HepG2 (cell line): Measurements from ENCODE around the gene C1QTNF5. TPM values are rescaled to one million over a fixed set of nuclear protein-coding genes. Genes with fewer than 3 reads are reported as not detected.

ENCODE experiments used
- ATAC-seq: fragments of 200-7000 bp; cut with Tn5 transposase; 3 replicates; pipeline ENCODE4 v1.9.1; 2020; ENCODE audit warnings: mild to moderate bottlenecking, moderate library complexity
- BruUV-seq: library from RNA; stranded (reverse); fragments of 400-500 nt; replicated peaks from 2 replicates; lab custom pipeline; 2021; lab: Mats Ljungman, UMichigan
- CTCF ChIA-PET: fragments of 300-600 bp; formaldehyde crosslinking; extraction: SDS; loops from one replicate; lab custom pipeline; 2021; ENCODE audit warnings: low total read pairs, inconsistent platforms, low intra/inter-chr PET ratio; lab: Yijun Ruan, JAX
- POLR2A ChIA-PET: fragments of 350-600 bp; sonication (Branson Sonifier 250); formaldehyde crosslinking; loops from one replicate; lab custom pipeline; 2020; ENCODE audit warnings: antibody characterized with exemption, inconsistent platforms; lab: Yijun Ruan, JAX
- DNase-seq: peaks from one replicate; pipeline ENCODE4 v3.0.0-alpha.2; 2015; ENCODE audit warnings: low spot score
- FAIRE-seq: peaks from 3 replicates; lab custom pipeline; 2011; peaks lifted over from hg19 to GRCh38; lab: Jason Lieb, UNC
- H2AFZ ChIP-seq: one replicate; pipeline ENCODE4 v1.6.1; 2011; ENCODE audit warnings: low read length, inconsistent platforms
- H3K27ac ChIP-seq: fragments of 300-600 bp; 3 replicates; pipeline ENCODE4 v1.8.0; 2011; ENCODE audit warnings: mixed run types, mild to moderate bottlenecking, mixed read lengths, low read length, inconsistent platforms; ENCODE audit not compliant: insufficient read depth; ENCODE audit errors: extremely low read length
- H3K27me3 ChIP-seq, 2 experiments: fragments of 200-600 bp in 1 of 2; 2 replicates in 1 of 2; 3 replicates in 1 of 2; pipeline versions ENCODE4 v1.6.0 to v1.8.0; 2011; ENCODE audit warnings: low read length in 2 of 2, mild to moderate bottlenecking in 2 of 2, moderate library complexity in 2 of 2, inconsistent platforms in 1 of 2; ENCODE audit not compliant: insufficient read depth in 2 of 2, control insufficient read depth in 1 of 2
- H3K36me3 ChIP-seq, 2 experiments: fragments of 200-600 bp in 1 of 2; replicated peaks in 1 of 2; 2 replicates in 1 of 2; 3 replicates in 1 of 2; pipeline versions ENCODE4 v1.5.1 to v1.8.0; 2011; ENCODE audit warnings: low read length in 2 of 2, inconsistent platforms in 1 of 2; ENCODE audit not compliant: insufficient read depth in 2 of 2, control insufficient read depth in 1 of 2
- H3K4me1 ChIP-seq: 2 replicates; pipeline ENCODE4 v1.5.1; 2012; ENCODE audit warnings: low read length, inconsistent platforms; ENCODE audit not compliant: insufficient read depth
- H3K4me2 ChIP-seq: 2 replicates; pipeline ENCODE4 v1.6.0; 2011; ENCODE audit warnings: low read depth, low read length, inconsistent platforms
- H3K4me3 ChIP-seq, 3 experiments: fragments of 200-600 bp in 1 of 3; sonication (generic), shearing (Covaris generic) in 1 of 3; replicated peaks in 1 of 3; 2 replicates each; pipeline ENCODE4 v1.5.1; 2011 to 2016; ENCODE audit warnings: low read length in 3 of 3, inconsistent platforms in 2 of 3, low read depth in 2 of 3, mild to moderate bottlenecking in 2 of 3, control low read depth in 1 of 3, mixed read lengths in 1 of 3; ENCODE audit not compliant: insufficient read depth in 1 of 3
- H3K79me2 ChIP-seq: one replicate; pipeline ENCODE4 v1.6.1; 2011; ENCODE audit warnings: low read length, inconsistent platforms; ENCODE audit not compliant: insufficient read depth
- H3K9ac ChIP-seq: 2 replicates; pipeline ENCODE4 v1.6.0; 2011; ENCODE audit warnings: mild to moderate bottlenecking, low read depth, low read length, inconsistent platforms; ENCODE audit not compliant: insufficient read depth
- H3K9me3 ChIP-seq: 2 replicates; pipeline ENCODE4 v1.5.1; 2012; ENCODE audit warnings: mild to moderate bottlenecking, low read length
- H4K20me1 ChIP-seq: 2 replicates; pipeline ENCODE4 v1.6.0; 2011; ENCODE audit warnings: inconsistent platforms, mild to moderate bottlenecking, low read length, moderate library complexity; ENCODE audit not compliant: insufficient read depth
- ELF1 ChIP-seq: sonication (generic); formaldehyde crosslinking; IDR thresholded peaks from 2 replicates; pipeline ENCODE4 v1.4.0; 2020; ENCODE audit warnings: missing genetic modification reagents
- FOXC1 ChIP-seq: sonication (generic); formaldehyde crosslinking; IDR thresholded peaks from 2 replicates; pipeline ENCODE4 v1.8.0; 2022; ENCODE audit warnings: mild to moderate bottlenecking, missing genetic modification reagents, borderline replicate concordance
- HMG20B ChIP-seq: conservative IDR thresholded peaks from 2 replicates; pipeline ENCODE4 v1.6.1; 2016; ENCODE audit warnings: missing genetic modification reagents, missing compliant biosample characterization
- ISX ChIP-seq: sonication (generic); formaldehyde crosslinking; conservative IDR thresholded peaks from 2 replicates; pipeline ENCODE4 v1.5.0; 2020; ENCODE audit warnings: missing genetic modification reagents
- SOX6 ChIP-seq, 2 experiments: fragments of 450-650 bp in 1 of 2; sonication (generic) in 1 of 2; formaldehyde crosslinking in 1 of 2; IDR thresholded peaks; 2 replicates each; pipeline versions ENCODE4 v1.4.0 to v1.6.1; 2017 to 2020; ENCODE audit warnings: antibody characterized with exemption in 1 of 2, mild to moderate bottlenecking in 1 of 2, missing genetic modification reagents in 1 of 2
- SRF ChIP-seq: IDR thresholded peaks from 2 replicates; pipeline ENCODE4 v1.6.1; 2011; ENCODE audit warnings: mild to moderate bottlenecking, low read depth, low read length, moderate library complexity
- TBX2 ChIP-seq: sonication (generic); formaldehyde crosslinking; IDR thresholded peaks from 2 replicates; pipeline ENCODE4 v1.5.0; 2020; ENCODE audit warnings: missing genetic modification reagents, mild to moderate bottlenecking, borderline replicate concordance
- ZIK1 ChIP-seq: sonication (generic); formaldehyde crosslinking; IDR thresholded peaks from 2 replicates; pipeline ENCODE4 v1.5.0; 2020; ENCODE audit warnings: mild to moderate bottlenecking, low read depth, missing genetic modification reagents, borderline replicate concordance
- ZNF354B ChIP-seq: sonication (generic); formaldehyde crosslinking; IDR thresholded peaks from 2 replicates; pipeline ENCODE4 v1.8.0; 2022; ENCODE audit warnings: mild to moderate bottlenecking, missing genetic modification reagents
- ZNF484 ChIP-seq: sonication (generic); formaldehyde crosslinking; IDR thresholded peaks from 2 replicates; pipeline ENCODE4 v1.5.1; 2020; ENCODE audit warnings: mild to moderate bottlenecking, low read depth, missing genetic modification reagents, borderline replicate concordance
- ZNF496 ChIP-seq: sonication (generic); formaldehyde crosslinking; IDR thresholded peaks from 2 replicates; pipeline ENCODE4 v1.8.1; 2023; ENCODE audit warnings: mild to moderate bottlenecking, moderate library complexity, missing genetic modification reagents; ENCODE audit not compliant: insufficient replicate concordance
- ZNF790 ChIP-seq: sonication (generic); formaldehyde crosslinking; IDR thresholded peaks from 2 replicates; pipeline ENCODE4 v1.8.0; 2022; ENCODE audit warnings: missing genetic modification reagents, mild to moderate bottlenecking, borderline replicate concordance
- ZNF879 ChIP-seq: sonication (generic); formaldehyde crosslinking; IDR thresholded peaks from 2 replicates; pipeline ENCODE4 v1.8.1; 2023; ENCODE audit warnings: missing genetic modification reagents
- ZSCAN25 ChIP-seq: sonication (generic); formaldehyde crosslinking; IDR thresholded peaks from 2 replicates; pipeline ENCODE4 v1.8.0; 2022; ENCODE audit warnings: mild to moderate bottlenecking, missing genetic modification reagents
- WGBS: methylation state at CpG from one replicate; pipeline ENCODE4 v1.1.6; 2017; ENCODE audit warnings: low lambda C conversion rate; 5-methylcytosine and 5-hydroxymethylcytosine counted together
- in situ Hi-C: cut with HindIII; loops from 2 replicates; pipeline ENCODE4 v1.10.0; 2017; ENCODE audit warnings: low pct_unique_long_range_greater_than_20kb; ENCODE audit not compliant: extremely low pct_ligation_motif_present
- intact Hi-C: fragments of 100-400 bp; cut with micrococcal nuclease; formaldehyde crosslinking; loops from one replicate; pipeline ENCODE4 v1.10.0; 2022; ENCODE audit not compliant: unreplicated experiment
- polyA plus RNA-seq, 8 experiments: library from polyadenylated mRNA; depleted of rRNA in 3 of 8; stranded (reverse) in 7 of 8; unstranded in 1 of 8; fragments of >200 nt; fragmentation: Illumina TruSeq in 4 of 8; extraction: Trizol in 4 of 8; gene quantifications; 2 replicates each; pipeline versions ENCODE4 v1.2.1 to v1.2.3, GENCODE V29; 2011 to 2016; ENCODE audit warnings: low read depth in 4 of 8, missing spikeins in 1 of 8, mixed read lengths in 1 of 8; ENCODE audit not compliant: insufficient read depth in 1 of 8
- total RNA-seq, 5 experiments: library from RNA; depleted of rRNA; stranded (reverse); fragments of >200 nt; fragmentation: Illumina TruSeq; extraction: Trizol; gene quantifications; 2 replicates each; pipeline ENCODE4 v1.2.3, GENCODE V29; 2016; ENCODE audit warnings: low read depth in 1 of 5
- TF ChIP-seq, protein P1 (sequence below), 2 experiments: sonication (generic) in 1 of 2; formaldehyde crosslinking in 1 of 2; IDR thresholded peaks; 2 replicates each; pipeline versions ENCODE4 v1.6.1 to v1.9.0; 2014 to 2022; ENCODE audit warnings: antibody characterized with exemption in 1 of 2, borderline replicate concordance in 1 of 2, inconsistent platforms in 1 of 2, low read depth in 1 of 2, missing genetic modification reagents in 1 of 2
- TF ChIP-seq, protein P2 (sequence below), 2 experiments: sonication (generic) in 1 of 2; formaldehyde crosslinking in 1 of 2; IDR thresholded peaks; 2 replicates each; pipeline versions ENCODE4 v1.5.1 to v1.6.1; 2011 to 2020; ENCODE audit warnings: borderline replicate concordance in 1 of 2, low read depth in 1 of 2, low read length in 1 of 2, mild to moderate bottlenecking in 1 of 2, missing genetic modification reagents in 1 of 2, moderate library complexity in 1 of 2

The C1QTNF5 gene
- total and polyA plus RNA-seq, 2 of the 13 experiments (the other 11 are each of a cell fraction or from before 2014, with no cell fraction given), result 0.86 to 1.2 TPM

DNA sequence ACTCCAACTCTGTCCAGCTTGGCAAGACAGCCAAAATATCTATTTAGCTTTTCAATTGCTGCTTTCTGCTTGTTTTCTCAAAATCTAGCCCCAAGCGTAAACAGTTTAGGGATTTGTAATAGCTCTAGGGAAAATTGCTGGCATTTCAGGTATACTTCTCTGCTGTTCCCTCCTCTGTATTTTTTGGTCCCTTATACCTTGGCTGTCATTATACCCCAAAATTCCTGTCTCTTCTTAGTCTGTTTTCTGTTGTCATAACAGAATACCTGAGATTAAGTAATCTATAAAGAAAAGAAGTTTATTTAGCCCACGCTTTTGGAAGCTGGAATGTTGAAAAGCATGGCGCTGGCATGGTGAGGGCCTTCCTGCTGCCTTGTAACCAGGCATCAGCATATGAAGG, 47.2 kb downstream of the C1QTNF5 start:
- no peak for FAIRE-seq
- Histone ChIP-seq H2AFZ (no peak overlapping the region), H3K9ac (no peak overlapping the region), H4K20me1 (no peaks in the 10 kb centered on the region), H3K4me2 (no peak overlapping the region), H3K36me3 (peaks cover 7 to 35% of the 10 kb centered on the region in 2 experiments; a peak in 4 of 5 replicates), H3K27ac (no peak overlapping the region), H3K4me1 (no peaks in the 10 kb centered on the region), H3K4me3 (no peak overlapping the region), H3K9me3 (no peaks in the 10 kb centered on the region), H3K27me3 (no peaks in the 10 kb centered on the region), H3K79me2 (no peaks in the 10 kb centered on the region)
- in situ Hi-C loops (no loop called here), intact Hi-C loops (no loop called here)
- ChIA-PET POLR2A (no interaction called here), CTCF (no interaction called here)
- no TSS peak for BruUV-seq
- TF ChIP-seq, protein P1, sequence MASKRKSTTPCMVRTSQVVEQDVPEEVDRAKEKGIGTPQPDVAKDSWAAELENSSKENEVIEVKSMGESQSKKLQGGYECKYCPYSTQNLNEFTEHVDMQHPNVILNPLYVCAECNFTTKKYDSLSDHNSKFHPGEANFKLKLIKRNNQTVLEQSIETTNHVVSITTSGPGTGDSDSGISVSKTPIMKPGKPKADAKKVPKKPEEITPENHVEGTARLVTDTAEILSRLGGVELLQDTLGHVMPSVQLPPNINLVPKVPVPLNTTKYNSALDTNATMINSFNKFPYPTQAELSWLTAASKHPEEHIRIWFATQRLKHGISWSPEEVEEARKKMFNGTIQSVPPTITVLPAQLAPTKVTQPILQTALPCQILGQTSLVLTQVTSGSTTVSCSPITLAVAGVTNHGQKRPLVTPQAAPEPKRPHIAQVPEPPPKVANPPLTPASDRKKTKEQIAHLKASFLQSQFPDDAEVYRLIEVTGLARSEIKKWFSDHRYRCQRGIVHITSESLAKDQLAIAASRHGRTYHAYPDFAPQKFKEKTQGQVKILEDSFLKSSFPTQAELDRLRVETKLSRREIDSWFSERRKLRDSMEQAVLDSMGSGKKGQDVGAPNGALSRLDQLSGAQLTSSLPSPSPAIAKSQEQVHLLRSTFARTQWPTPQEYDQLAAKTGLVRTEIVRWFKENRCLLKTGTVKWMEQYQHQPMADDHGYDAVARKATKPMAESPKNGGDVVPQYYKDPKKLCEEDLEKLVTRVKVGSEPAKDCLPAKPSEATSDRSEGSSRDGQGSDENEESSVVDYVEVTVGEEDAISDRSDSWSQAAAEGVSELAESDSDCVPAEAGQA (IDR thresholded peaks at IDR 0.05; ENCODE audit: low read depth), result no peak
- TF ChIP-seq, protein P1 (CRISPR knock-in tag; IDR thresholded peaks at IDR 0.05; ENCODE audit: borderline replicate concordance), result no peak
- no peak for TF ChIP-seq SRF
- no peak for TF ChIP-seq FOXC1 (CRISPR knock-in tag)
- no peak for TF ChIP-seq SOX6 (IDR thresholded peaks at IDR 0.05)
- TF ChIP-seq SOX6 (CRISPR knock-in tag; IDR thresholded peaks at IDR 0.05), result no peak
- no peak for TF ChIP-seq TBX2
- TF ChIP-seq ZSCAN25, result no peak
- TF ChIP-seq ZNF496 (CRISPR knock-in tag), result no peak
- no peak for TF ChIP-seq ZNF354B
- TF ChIP-seq ELF1 (CRISPR knock-in tag), result no peak
- TF ChIP-seq, protein P2, sequence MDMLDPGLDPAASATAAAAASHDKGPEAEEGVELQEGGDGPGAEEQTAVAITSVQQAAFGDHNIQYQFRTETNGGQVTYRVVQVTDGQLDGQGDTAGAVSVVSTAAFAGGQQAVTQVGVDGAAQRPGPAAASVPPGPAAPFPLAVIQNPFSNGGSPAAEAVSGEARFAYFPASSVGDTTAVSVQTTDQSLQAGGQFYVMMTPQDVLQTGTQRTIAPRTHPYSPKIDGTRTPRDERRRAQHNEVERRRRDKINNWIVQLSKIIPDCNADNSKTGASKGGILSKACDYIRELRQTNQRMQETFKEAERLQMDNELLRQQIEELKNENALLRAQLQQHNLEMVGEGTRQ (IDR thresholded peaks at IDR 0.05; ENCODE audit: low read depth, low read length), result no peak
- TF ChIP-seq, protein P2 (CRISPR knock-in tag; IDR thresholded peaks at IDR 0.05; ENCODE audit: borderline replicate concordance), result no peak
- TF ChIP-seq ZNF790 (CRISPR knock-in tag), result no peak
- TF ChIP-seq ZNF879 (CRISPR knock-in tag), result no peak
- no peak for TF ChIP-seq ZNF484 (CRISPR knock-in tag)
- TF ChIP-seq ISX (CRISPR knock-in tag), result no peak
- no peak for TF ChIP-seq ZIK1
- no peak for TF ChIP-seq HMG20B
- ATAC-seq, result no peak
- DNase-seq, result no peak
- WGBS, result 94% methylated on average over 3 of the region's 3 CpGs
